Endothelial cell (in vitro differentiated cells): Measurements from ENCODE around the gene YWHAB. TPM values are rescaled to one million over a fixed set of nuclear protein-coding genes. Genes with fewer than 3 reads are reported as not detected.

ENCODE experiments used
- DNase-seq: peaks from one replicate; pipeline ENCODE4 v3.0.0; 2021; ENCODE audit warnings: low spot score
- H3K27ac Mint-ChIP-seq: one replicate; pipeline ENCODE4 v1.8.0; 2021; ENCODE audit warnings: mixed read lengths, inconsistent platforms; ENCODE audit not compliant: unreplicated experiment
- H3K27me3 Mint-ChIP-seq: one replicate; pipeline ENCODE4 v1.8.0; 2021; ENCODE audit warnings: mild to moderate bottlenecking, moderate library complexity, mixed read lengths, inconsistent platforms; ENCODE audit not compliant: unreplicated experiment
- H3K36me3 Mint-ChIP-seq: one replicate; pipeline ENCODE4 v1.8.0; 2021; ENCODE audit warnings: mild to moderate bottlenecking, low read depth, mixed read lengths, inconsistent platforms; ENCODE audit not compliant: unreplicated experiment
- H3K4me1 Mint-ChIP-seq: one replicate; pipeline ENCODE4 v1.8.0; 2021; ENCODE audit warnings: mild to moderate bottlenecking, mixed read lengths, inconsistent platforms; ENCODE audit not compliant: unreplicated experiment
- H3K4me3 Mint-ChIP-seq: one replicate; pipeline ENCODE4 v1.8.0; 2021; ENCODE audit warnings: mild to moderate bottlenecking, mixed read lengths, inconsistent platforms; ENCODE audit not compliant: unreplicated experiment
- H3K9me3 Mint-ChIP-seq: one replicate; pipeline ENCODE4 v1.8.0; 2021; ENCODE audit warnings: mixed read lengths, inconsistent platforms; ENCODE audit not compliant: unreplicated experiment
- total RNA-seq: library from RNA; stranded (reverse); fragmentation: NEBNext Ultra II Directional; extraction: Animal tissue kit (Norgen Biotek cat#: 25700); gene quantifications from one replicate; pipeline ENCODE4 v1.2.1, GENCODE V29; 2021; ENCODE audit not compliant: unreplicated experiment
- TF ChIP-seq, protein P1 (sequence below): fragments of 200-600 bp; sonication (generic); IDR thresholded peaks from one replicate; pipeline ENCODE4 v1.5.0; 2021; ENCODE audit warnings: antibody characterized with exemption; ENCODE audit not compliant: unreplicated experiment

The YWHAB gene
- total RNA-seq, 1 donor from 2014 or later, result 183 TPM

DNA sequence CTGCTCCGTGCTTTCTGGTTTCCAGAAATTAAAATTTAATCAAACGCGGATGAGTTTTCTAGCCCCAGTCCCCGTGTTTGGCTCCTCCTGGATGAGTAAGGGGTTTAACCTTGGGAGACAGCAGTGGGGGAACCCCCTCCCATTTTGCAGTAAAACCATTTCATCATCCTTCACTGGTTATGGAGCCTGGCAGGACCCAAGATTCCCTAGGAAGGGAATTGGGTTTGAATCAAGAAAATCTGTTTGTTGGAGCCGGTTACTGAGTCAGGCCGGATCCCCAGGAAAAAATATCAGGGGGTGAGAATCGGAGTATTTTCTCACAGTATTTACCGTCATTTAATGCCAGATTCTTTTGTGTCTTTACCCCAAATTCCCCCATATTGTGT is 754 bp downstream of the YWHAB start:
- H3K9me3 Mint-ChIP-seq, result no peaks in the 10 kb centered on the region
- H3K27ac Mint-ChIP-seq, result peak overlapping the region; percentile 96
- TF ChIP-seq, protein P1, sequence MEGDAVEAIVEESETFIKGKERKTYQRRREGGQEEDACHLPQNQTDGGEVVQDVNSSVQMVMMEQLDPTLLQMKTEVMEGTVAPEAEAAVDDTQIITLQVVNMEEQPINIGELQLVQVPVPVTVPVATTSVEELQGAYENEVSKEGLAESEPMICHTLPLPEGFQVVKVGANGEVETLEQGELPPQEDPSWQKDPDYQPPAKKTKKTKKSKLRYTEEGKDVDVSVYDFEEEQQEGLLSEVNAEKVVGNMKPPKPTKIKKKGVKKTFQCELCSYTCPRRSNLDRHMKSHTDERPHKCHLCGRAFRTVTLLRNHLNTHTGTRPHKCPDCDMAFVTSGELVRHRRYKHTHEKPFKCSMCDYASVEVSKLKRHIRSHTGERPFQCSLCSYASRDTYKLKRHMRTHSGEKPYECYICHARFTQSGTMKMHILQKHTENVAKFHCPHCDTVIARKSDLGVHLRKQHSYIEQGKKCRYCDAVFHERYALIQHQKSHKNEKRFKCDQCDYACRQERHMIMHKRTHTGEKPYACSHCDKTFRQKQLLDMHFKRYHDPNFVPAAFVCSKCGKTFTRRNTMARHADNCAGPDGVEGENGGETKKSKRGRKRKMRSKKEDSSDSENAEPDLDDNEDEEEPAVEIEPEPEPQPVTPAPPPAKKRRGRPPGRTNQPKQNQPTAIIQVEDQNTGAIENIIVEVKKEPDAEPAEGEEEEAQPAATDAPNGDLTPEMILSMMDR, result no peak
- H3K27me3 Mint-ChIP-seq, result peaks cover 5% of the 10 kb centered on the region
- H3K36me3 Mint-ChIP-seq, result peaks cover 7% of the 10 kb centered on the region
- DNase-seq, result no peak
- H3K4me3 Mint-ChIP-seq, result peak overlapping the region; percentile 99
- H3K4me1 Mint-ChIP-seq, result peaks cover 28% of the 10 kb centered on the region

- TF ChIP-seq, protein P1, result no peak
- no peaks in the 10 kb centered on the region for H3K9me3 Mint-ChIP-seq
- DNase-seq, result no peak
- peaks cover 7% of the 10 kb centered on the region for H3K36me3 Mint-ChIP-seq
- H3K27ac Mint-ChIP-seq, result peak overlapping the region; percentile 96
- peaks cover 5% of the 10 kb centered on the region for H3K27me3 Mint-ChIP-seq
- peaks cover 28% of the 10 kb centered on the region for H3K4me1 Mint-ChIP-seq
- peak overlapping the region; percentile 99 for H3K4me3 Mint-ChIP-seq
Measured at GRCh38 chr20:44886828-44887227, 1.3 kb downstream of the YWHAB start.

DNA sequence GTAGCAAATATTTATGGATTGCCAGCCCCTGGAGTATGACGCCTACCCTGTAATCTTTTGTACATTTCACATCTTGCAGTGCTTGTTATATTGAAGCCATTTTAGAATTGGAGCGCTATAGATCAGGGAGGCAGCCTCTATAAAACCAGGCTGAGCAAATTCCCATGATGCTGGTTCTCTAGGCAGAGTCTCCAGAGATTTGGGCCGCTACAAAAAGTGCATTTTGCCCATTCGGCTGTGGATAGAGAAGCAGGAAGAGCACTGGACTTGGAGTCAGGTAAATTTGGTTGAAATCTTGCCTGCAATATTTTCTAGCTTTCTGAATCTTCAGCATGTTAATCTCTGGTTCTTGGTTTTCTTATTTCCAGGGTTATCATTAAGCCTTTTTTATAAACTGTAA is 2.0 kb downstream of the YWHAB start:
- TF ChIP-seq, protein P1, result no peak
- H3K4me1 Mint-ChIP-seq, result peaks cover 28% of the 10 kb centered on the region
- DNase-seq, result no peak
- peak overlapping the region; percentile 99 for H3K4me3 Mint-ChIP-seq
- H3K9me3 Mint-ChIP-seq, result no peaks in the 10 kb centered on the region
- H3K27me3 Mint-ChIP-seq, result peaks cover 5% of the 10 kb centered on the region
- H3K36me3 Mint-ChIP-seq, result peaks cover 7% of the 10 kb centered on the region
- peak overlapping the region; percentile 96 for H3K27ac Mint-ChIP-seq

GRCh38 chr20:44888226-44889103 is 3.0 kb downstream of the YWHAB start:
- peaks cover 5% of the 10 kb centered on the region for H3K27me3 Mint-ChIP-seq

More at GRCh38 chr20:44888226-44889103, 3.0 kb downstream of the YWHAB start:
- no peak overlapping the region for H3K27ac Mint-ChIP-seq
- DNase-seq, result no peak
- no peaks in the 10 kb centered on the region for H3K9me3 Mint-ChIP-seq
- H3K4me1 Mint-ChIP-seq, result peaks cover 28% of the 10 kb centered on the region
- peaks cover 7% of the 10 kb centered on the region for H3K36me3 Mint-ChIP-seq
- H3K4me3 Mint-ChIP-seq, result peak overlapping the region; percentile 70
- TF ChIP-seq, protein P1, result no peak
